GM13976 (cell line): ENCODE data around the gene CENATAC.

Source experiments
- DNase-seq: peaks from one replicate; pipeline ENCODE4 v3.0.0; 2012; ENCODE audit warnings: low spot score
- CTCF ChIP-seq: IDR thresholded peaks from 2 replicates; pipeline ENCODE4 v1.5.1; 2012; ENCODE audit warnings: borderline replicate concordance, mild to moderate bottlenecking; ENCODE audit not compliant: insufficient read depth; ENCODE audit errors: extremely low read depth, missing control alignments, control extremely low read depth
- in situ Hi-C: fragments of 300-500 bp; cut with MboI; formaldehyde crosslinking; loops from one replicate; pipeline ENCODE4 v1.12.0; 2022; ENCODE audit warnings: low sequenced_read_pairs, mixed read lengths, inconsistent platforms; ENCODE audit not compliant: unreplicated experiment

The CENATAC gene

GRCh38 chr11:119041821-119042514 is 44.0 kb downstream of the CENATAC start:
- no peak for DNase-seq
- in situ Hi-C loops = no loop called here
- TF ChIP-seq CTCF = no peak

- no peak for DNase-seq
- TF ChIP-seq CTCF = no peak
- in situ Hi-C loops = no loop called here
These were observed 45.0 kb downstream of the CENATAC start for GRCh38 chr11:119042927-119043326.

GRCh38 chr11:119044708-119045107 is 46.8 kb downstream of the CENATAC start:
- no peak for DNase-seq
- in situ Hi-C loops = no loop called here
- TF ChIP-seq CTCF = no peak

- in situ Hi-C loops = no loop called here
- no peak for TF ChIP-seq CTCF
- no peak for DNase-seq
These were observed 48.6 kb downstream of the CENATAC start for GRCh38 chr11:119046489-119046888.

- TF ChIP-seq CTCF = no peak
- DNase-seq = no peak
- in situ Hi-C loops = no loop called here
These were observed 49.3 kb downstream of the CENATAC start for GRCh38 chr11:119047205-119047604.

GRCh38 chr11:119048644-119049043 is 50.7 kb downstream of the CENATAC start:
- in situ Hi-C loops = no loop called here
- no peak for DNase-seq
- TF ChIP-seq CTCF = no peak

- TF ChIP-seq CTCF = no peak
- in situ Hi-C loops = no loop called here
- no peak for DNase-seq
These were observed 51.1 kb downstream of the CENATAC start for GRCh38 chr11:119049081-119049480.
